ENCODE results near the gene MGST1. TPM values are rescaled to one million over a fixed set of nuclear protein-coding genes. Genes with fewer than 3 reads are reported as not detected.

Gene MGST1
- total RNA-seq, 4 donors from 2014 or later = 61.2 to 301 (median 108) TPM

GRCh38 chr12:16324772-16325171 is 22.7 kb upstream of the MGST1 start:
- no peaks in the 10 kb centered on the region for H3K36me3 ChIP-seq
- no peak for DNase-seq (ENCODE audit: low spot score in 2 of 2)
- no peaks in the 10 kb centered on the region for H3K4me1 ChIP-seq
- H3K27ac ChIP-seq = no peak overlapping the region
- TF ChIP-seq POLR2A (IDR thresholded peaks at IDR 0.05) (no peak), EP300 (IDR thresholded peaks at IDR 0.05) (no peak), CTCF (IDR thresholded peaks at IDR 0.05) (no peak)
- 86 to 93% methylated on average over 3 of the region's 3 CpGs for WGBS, 2 donors
- H3K4me3 ChIP-seq = no peak overlapping the region
- peaks cover 0 to 11% (median 0%) of the 10 kb centered on the region in 4 donors for H3K9me3 ChIP-seq
- H3K27me3 ChIP-seq = no peaks in the 10 kb centered on the region

GRCh38 chr12:16325426-16325825 is 22.0 kb upstream of the MGST1 start:
- 26 to 30% methylated on average over 3 of the region's 3 CpGs for WGBS, 2 donors
- Histone ChIP-seq H3K4me1 (no peaks in the 10 kb centered on the region), H3K36me3 (no peaks in the 10 kb centered on the region), H3K4me3 (no peak overlapping the region), H3K27ac (no peak overlapping the region), H3K9me3 (peaks cover 0 to 11% (median 0%) of the 10 kb centered on the region in 4 donors), H3K27me3 (no peaks in the 10 kb centered on the region)
- TF ChIP-seq EP300 (IDR thresholded peaks at IDR 0.05) (no peak), POLR2A (IDR thresholded peaks at IDR 0.05) (no peak), CTCF (IDR thresholded peaks at IDR 0.05) (no peak)
- no peak for DNase-seq (ENCODE audit: low spot score in 2 of 2)

GRCh38 chr12:16327963-16328362 is 19.5 kb upstream of the MGST1 start:
- Histone ChIP-seq H3K9me3 (peaks cover 0 to 11% (median 0%) of the 10 kb centered on the region in 4 donors), H3K36me3 (no peaks in the 10 kb centered on the region), H3K4me3 (no peak overlapping the region), H3K27ac (no peak overlapping the region), H3K4me1 (no peaks in the 10 kb centered on the region), H3K27me3 (no peaks in the 10 kb centered on the region)
- TF ChIP-seq POLR2A (IDR thresholded peaks at IDR 0.05) (no peak), EP300 (IDR thresholded peaks at IDR 0.05) (no peak), CTCF (IDR thresholded peaks at IDR 0.05) (no peak)
- no peak for DNase-seq (ENCODE audit: low spot score in 2 of 2)
- WGBS, 2 donors = 89 to 95% methylated on average over 1 of the region's 1 CpG

GRCh38 chr12:16329594-16329993 is 17.9 kb upstream of the MGST1 start:
- Histone ChIP-seq H3K36me3 (no peaks in the 10 kb centered on the region), H3K27me3 (no peaks in the 10 kb centered on the region), H3K9me3 (peaks cover 0 to 11% (median 0%) of the 10 kb centered on the region in 4 donors), H3K4me3 (no peak overlapping the region), H3K4me1 (no peaks in the 10 kb centered on the region), H3K27ac (no peak overlapping the region)
- DNase-seq (ENCODE audit: low spot score in 2 of 2) = no peak
- TF ChIP-seq EP300 (IDR thresholded peaks at IDR 0.05) (no peak), CTCF (IDR thresholded peaks at IDR 0.05) (no peak), POLR2A (IDR thresholded peaks at IDR 0.05) (no peak)
- WGBS, 2 donors = 67 to 77% methylated on average over 2 of the region's 2 CpGs

- Histone ChIP-seq H3K9me3 (peaks cover 0 to 11% (median 0%) of the 10 kb centered on the region in 4 donors), H3K4me1 (no peaks in the 10 kb centered on the region), H3K27me3 (no peaks in the 10 kb centered on the region), H3K36me3 (no peaks in the 10 kb centered on the region), H3K27ac (no peak overlapping the region), H3K4me3 (no peak overlapping the region)
- no peak for DNase-seq (ENCODE audit: low spot score in 2 of 2)
- 91 to 97% methylated on average over 4 of the region's 4 CpGs for WGBS, 2 donors
- TF ChIP-seq EP300 (IDR thresholded peaks at IDR 0.05) (no peak), CTCF (IDR thresholded peaks at IDR 0.05) (no peak), POLR2A (IDR thresholded peaks at IDR 0.05) (no peak)
Observed at GRCh38 chr12:16330560-16330959, 16.9 kb upstream of the MGST1 start.

Data from tibial nerve (tissue), 4 donors.